ENCODE measurements around the gene CRMP1.

DNA sequence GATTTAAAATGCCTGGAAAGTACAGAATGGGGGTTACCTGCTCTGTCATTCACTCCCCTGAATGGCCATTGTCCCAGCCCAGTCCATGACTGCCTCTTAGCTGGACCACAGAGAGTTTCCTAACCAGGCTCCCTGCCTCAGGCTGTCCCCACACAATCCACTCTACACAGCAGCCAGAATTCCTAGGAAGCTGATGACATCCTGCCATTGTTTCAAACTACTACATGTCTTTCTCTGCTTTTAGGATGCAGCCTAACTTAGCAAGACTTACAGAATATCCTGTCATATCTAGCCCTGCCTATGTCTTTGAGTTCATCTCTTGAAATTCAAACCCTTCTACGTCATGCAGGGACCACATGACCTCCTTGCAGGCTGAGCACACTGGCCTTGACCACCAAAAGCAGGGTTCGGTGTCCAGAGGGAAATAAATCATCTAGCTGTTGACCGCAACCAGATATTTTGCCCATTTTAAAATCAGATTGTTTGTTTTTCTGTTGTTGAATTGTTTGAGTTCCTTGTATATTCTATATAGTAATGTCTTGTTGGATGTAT is 16.1 kb upstream of the CRMP1 start:
- no peak for TF ChIP-seq HDGF (IDR thresholded peaks at IDR 0.05; ENCODE audit: borderline replicate concordance)
- TF ChIP-seq L3MBTL2 (conservative IDR thresholded peaks at IDR 0.05): no peak
- TF ChIP-seq FOXA1 (IDR thresholded peaks at IDR 0.05): no peak
- TF ChIP-seq FOXM1 (IDR thresholded peaks at IDR 0.05; ENCODE audit: borderline replicate concordance): no peak
- no peak for TF ChIP-seq SUZ12 (IDR thresholded peaks at IDR 0.05)
- no peak for TF ChIP-seq SP1 (IDR thresholded peaks at IDR 0.05)
- no peak for TF ChIP-seq ZNF384 (IDR thresholded peaks at IDR 0.05)
- no peak for TF ChIP-seq ARNT (IDR thresholded peaks at IDR 0.05)
- TF ChIP-seq TARDBP (IDR thresholded peaks at IDR 0.05): no peak
- no peak for TF ChIP-seq NFRKB (IDR thresholded peaks at IDR 0.05)
- no peak for TF ChIP-seq FOXK2 (IDR thresholded peaks at IDR 0.05)
- no peak for TF ChIP-seq LEF1 (IDR thresholded peaks at IDR 0.05; ENCODE audit: borderline replicate concordance)

All from HEK293T (cell line).